Activated T-cell treated with anti-CD3 and anti-CD28 coated beads for 1 hour (primary cell): ENCODE results near the gene INSL3.
"Not testable (repeated sequence)": the region's sequence is repeated elsewhere in the genome, so short reads cannot be mapped to it uniquely, and the experiment has no call there.

Source experiments
- DNase-seq: peaks from one replicate; pipeline ENCODE4 v3.0.0-alpha.2; 2020; ENCODE audit warnings: low read depth

Gene INSL3

DNA sequence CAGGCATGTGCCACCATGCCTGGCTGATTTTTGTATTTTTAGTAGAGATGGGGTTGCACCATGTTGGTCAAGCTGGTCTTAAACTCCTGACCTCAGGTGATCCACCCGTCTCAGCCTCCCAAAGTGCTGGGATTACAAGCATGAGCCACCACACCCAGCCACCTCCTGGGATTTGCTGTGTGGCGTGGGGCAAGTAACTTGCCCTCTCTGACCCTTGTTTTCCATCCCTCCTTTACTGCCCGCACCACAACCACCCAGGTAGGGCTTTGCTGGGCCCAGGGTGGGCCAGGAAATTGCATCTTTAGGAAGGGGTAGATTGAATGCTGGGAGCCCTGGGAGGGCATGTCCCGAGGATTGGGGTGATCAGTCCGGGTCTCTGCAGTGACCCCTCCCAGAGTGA, 37.6 kb downstream of the INSL3 start:
- DNase-seq = not testable (repeated sequence)

DNA sequence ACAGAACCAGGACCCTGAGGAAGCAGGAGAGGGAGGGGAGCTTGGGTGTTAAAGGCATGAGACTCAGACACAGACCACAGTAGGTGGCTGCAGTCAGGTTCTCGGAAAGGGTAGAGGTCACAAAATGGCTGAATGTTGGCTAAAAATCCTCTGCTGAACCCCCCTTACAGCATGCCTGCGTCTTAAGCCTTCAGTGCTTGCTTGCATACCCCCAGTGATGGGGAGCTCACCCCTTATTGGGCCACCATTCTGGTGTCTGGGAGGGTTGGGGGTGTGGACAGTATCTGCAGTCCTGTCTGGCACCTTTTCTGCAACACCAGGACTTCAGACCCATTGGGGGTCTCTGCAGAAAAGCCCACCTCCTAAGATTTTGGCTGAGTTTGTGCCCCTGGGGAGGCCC, 40.5 kb downstream of the INSL3 start:
- DNase-seq = no peak

DNA sequence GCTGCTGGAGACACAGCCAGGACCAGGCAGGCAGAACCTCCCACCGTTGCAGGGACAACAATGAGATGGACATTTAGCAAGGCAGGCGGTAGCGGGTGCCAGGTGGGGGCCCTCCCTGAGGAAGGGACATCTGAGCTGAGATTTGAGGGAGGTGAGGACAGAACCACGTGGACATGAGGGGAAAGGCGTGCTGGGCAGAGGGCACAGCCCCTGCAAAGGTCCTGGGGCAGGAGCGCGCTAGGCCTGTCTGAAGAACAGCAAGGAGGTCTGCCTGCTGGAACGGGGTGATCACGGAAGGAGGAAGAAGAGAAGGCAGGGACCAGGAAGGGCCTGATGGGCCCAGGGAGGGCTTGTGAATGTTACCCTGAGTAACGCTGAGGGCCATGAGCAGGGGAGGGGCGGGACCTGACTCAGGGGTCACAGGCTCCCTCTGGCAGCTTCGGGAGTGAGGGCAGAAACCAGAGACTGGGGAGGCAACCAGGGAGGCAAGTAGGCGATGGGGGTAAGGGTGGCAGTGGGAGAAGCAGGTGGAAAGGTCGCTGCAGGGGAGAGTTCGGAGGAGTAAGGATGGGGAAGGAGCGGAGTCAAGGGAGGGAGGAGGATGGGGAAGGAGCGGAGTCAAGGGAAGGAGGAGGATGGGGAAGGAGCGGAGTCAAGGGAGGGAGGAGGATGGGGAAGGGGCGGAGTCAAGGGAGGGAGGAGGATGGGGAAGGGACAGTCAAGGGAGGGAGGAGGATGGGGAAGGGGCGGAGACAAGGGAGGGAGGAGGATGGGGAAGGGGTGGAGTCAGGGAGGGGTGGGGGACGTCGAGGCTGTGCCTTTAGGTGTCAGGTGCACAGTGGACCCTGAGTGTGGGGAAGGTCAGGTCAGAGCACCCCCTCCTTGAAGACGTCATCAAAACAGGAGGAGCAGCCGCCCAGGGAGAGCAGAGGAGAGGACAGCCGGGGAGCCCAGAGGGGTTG, 42.1 kb downstream of the INSL3 start:
- DNase-seq = no peak

DNA sequence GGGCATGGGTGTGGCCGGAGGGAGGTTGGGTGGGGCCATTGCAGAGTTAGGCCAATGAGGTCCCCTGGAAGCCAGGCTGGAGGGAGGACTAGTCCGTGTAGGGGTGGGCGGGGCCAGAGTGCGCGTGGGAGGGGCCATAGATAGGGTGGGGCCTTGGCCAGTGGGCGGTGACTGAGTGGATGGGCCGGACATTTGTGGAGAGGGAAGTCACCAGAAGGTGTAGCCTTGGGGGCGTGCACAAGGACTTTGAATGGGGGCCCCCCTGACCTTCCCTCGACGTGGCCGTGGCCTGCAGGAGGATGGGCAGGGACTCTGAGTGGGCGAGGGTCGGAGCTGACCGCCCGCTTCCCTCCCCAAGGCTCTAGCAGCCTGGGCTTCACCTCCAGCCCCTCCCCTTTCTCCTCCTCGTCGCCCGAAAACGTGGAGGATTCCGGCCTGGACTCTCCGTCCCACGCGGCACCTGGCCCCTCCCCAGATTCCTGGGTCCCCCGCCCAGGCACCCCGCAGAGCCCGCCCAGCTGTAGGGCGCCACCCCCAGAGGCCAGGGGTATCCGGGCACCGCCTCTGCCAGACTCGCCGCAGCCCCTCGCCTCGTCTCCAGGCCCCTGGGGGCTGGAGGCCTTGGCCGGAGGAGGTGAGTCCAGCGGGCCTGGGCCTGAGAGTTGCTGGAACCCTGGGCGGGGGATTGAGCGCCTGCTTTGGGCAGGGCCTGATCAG, 42.9 kb downstream of the INSL3 start:
- no peak for DNase-seq

DNA sequence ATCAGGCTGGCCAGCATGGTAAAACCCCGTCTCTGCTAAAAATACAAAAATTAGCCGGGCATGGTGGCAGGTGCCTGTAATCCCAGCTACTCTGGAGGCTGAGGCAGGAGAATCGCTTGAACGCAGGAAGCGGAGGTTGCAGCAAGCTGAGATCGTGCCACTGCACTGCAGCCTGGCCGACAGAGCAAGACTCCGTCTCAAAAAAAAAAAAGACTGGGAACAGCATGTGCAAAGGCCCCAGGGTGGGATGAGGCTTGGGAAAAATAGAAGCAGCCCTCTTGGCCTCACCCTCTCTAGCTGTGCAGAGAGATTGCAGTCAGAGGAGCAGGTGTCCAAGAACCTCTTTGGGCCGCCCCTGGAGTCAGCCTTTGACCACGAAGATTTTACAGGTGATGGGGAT, 43.5 kb downstream of the INSL3 start:
- not testable (repeated sequence) for DNase-seq

GRCh38 chr19:17775991-17776803, 45.1 kb downstream of the INSL3 start:
- no peak for DNase-seq

GRCh38 chr19:17775245-17775927, 45.9 kb downstream of the INSL3 start:
- DNase-seq = peak; percentile 32

GRCh38 chr19:17772172-17772571, 49.1 kb downstream of the INSL3 start:
- no peak for DNase-seq

DNA sequence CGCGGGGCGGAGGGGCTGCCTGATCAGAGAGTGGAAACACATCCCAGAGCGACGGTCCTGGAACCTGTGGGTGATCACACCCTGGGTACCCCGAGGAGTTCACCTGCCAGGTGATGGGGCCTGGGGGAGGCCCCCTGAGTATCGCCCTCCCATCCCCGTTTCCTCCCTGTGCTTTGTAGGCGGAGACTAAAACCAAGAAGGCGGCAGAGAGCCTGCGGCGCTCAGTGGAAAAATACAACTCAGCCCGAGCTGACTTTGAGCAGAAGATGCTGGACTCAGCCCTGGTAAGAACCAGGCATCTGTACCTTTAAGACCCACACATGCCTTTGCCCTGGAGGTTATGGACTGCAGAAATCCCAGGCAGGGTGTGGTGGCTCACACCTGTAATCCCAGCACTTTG, 50.7 kb downstream of the INSL3 start:
- DNase-seq = no peak

- DNase-seq = no peak
Measured at GRCh38 chr19:17767559-17767958, 53.8 kb downstream of the INSL3 start.

DNA sequence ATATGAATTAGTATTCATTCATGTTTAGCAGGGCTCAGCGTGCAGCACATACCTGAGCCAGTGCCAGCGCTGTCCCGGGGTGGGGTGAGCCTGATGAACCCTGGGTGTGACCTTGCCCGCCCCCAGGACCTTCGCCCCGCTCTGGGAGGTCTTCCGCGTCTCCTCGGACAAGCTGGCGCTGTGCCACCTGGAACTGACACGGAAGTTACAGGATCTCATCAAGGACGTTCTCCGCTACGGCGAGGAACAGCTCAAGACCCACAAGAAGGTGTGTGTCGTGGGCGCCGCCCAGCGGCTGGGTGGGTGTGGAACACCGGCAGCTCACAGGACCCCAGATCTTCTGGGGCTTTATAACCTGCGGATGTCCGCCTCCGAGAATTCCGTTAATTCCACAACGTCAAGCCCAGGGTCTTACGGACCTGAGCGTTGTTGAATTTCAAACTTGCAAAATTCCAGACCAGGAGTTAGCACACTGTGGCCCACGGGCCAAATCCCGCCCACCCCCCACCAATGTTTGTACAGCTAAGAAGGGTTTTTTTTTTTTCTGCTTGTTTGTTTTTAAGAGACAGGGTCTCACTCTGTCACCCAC, 54.7 kb downstream of the INSL3 start:
- no peak for DNase-seq
